ENCODE data around the gene DPF3. TPM values are rescaled to one million over a fixed set of nuclear protein-coding genes. Genes with fewer than 3 reads are reported as not detected.

DPF3 gene
- total and polyA plus RNA-seq, 12 donors, result 0.91 to 6.0 (median 2.9) TPM

- TF ChIP-seq POLR2A (IDR thresholded peaks at IDR 0.05), result no peak
- no peak for TF ChIP-seq CTCF (IDR thresholded peaks at IDR 0.05)
- Histone ChIP-seq H3K27ac (no peak overlapping the region), H3K4me3 (no peak overlapping the region), H3K36me3 (replicated peaks in 1 of 2) (no peaks in the 10 kb centered on the region), H3K4me1 (replicated peaks in 1 of 2) (no peaks in the 10 kb centered on the region), H3K9me3 (replicated peaks in 1 of 3) (no peaks in the 10 kb centered on the region), H3K27me3 (no peaks in the 10 kb centered on the region)
- no peak for DNase-seq
- intact Hi-C loops (cut with DNase I), result no loop called here
- WGBS, 4 donors, result 93 to 98% (median 96%) methylated on average over 4 of the region's 4 CpGs
These were observed 43.5 kb downstream of the DPF3 start for GRCh38 chr14:72850360-72850759.

- no peak overlapping the region for H3K27ac ChIP-seq
- H3K36me3 ChIP-seq (replicated peaks in 1 of 2), result no peaks in the 10 kb centered on the region
- H3K27me3 ChIP-seq, result no peaks in the 10 kb centered on the region
- no peak for TF ChIP-seq POLR2A (IDR thresholded peaks at IDR 0.05)
- TF ChIP-seq CTCF (IDR thresholded peaks at IDR 0.05), result no peak
- no peak for DNase-seq
- H3K9me3 ChIP-seq (replicated peaks in 1 of 3), result no peaks in the 10 kb centered on the region
- H3K4me3 ChIP-seq, result no peak overlapping the region
- 73 to 86% (median 76%) methylated on average over 11 to 12 of the region's 12 CpGs for WGBS, 4 donors
- intact Hi-C loops (cut with DNase I), result no loop called here
- H3K4me1 ChIP-seq (replicated peaks in 1 of 2), result no peaks in the 10 kb centered on the region
These were observed 44.7 kb downstream of the DPF3 start for GRCh38 chr14:72849222-72849621.

GRCh38 chr14:72847721-72848120, 46.2 kb downstream of the DPF3 start:
- Histone ChIP-seq H3K4me3 (no peak overlapping the region), H3K4me1 (replicated peaks in 1 of 2) (no peaks in the 10 kb centered on the region), H3K36me3 (replicated peaks in 1 of 2) (no peaks in the 10 kb centered on the region), H3K27me3 (no peaks in the 10 kb centered on the region), H3K9me3 (replicated peaks in 1 of 3) (no peaks in the 10 kb centered on the region), H3K27ac (no peak overlapping the region)
- intact Hi-C loops (cut with DNase I), result no loop called here
- no peak for TF ChIP-seq CTCF (IDR thresholded peaks at IDR 0.05)
- no peak for TF ChIP-seq POLR2A (IDR thresholded peaks at IDR 0.05)
- DNase-seq, result no peak
- WGBS, 4 donors, result 94 to 99% (median 99%) methylated on average over 4 of the region's 4 CpGs

- no peak for DNase-seq
- H3K27ac ChIP-seq, result no peak overlapping the region
- no peaks in the 10 kb centered on the region for H3K9me3 ChIP-seq (replicated peaks in 1 of 3)
- TF ChIP-seq CTCF (IDR thresholded peaks at IDR 0.05), result no peak
- no peak for TF ChIP-seq POLR2A (IDR thresholded peaks at IDR 0.05)
- no peaks in the 10 kb centered on the region for H3K4me1 ChIP-seq (replicated peaks in 1 of 2)
- 85 to 93% (median 89%) methylated on average over 4 of the region's 4 CpGs for WGBS, 4 donors
- intact Hi-C loops (cut with DNase I), result no loop called here
- no peaks in the 10 kb centered on the region for H3K36me3 ChIP-seq (replicated peaks in 1 of 2)
- H3K4me3 ChIP-seq, result no peak overlapping the region
- H3K27me3 ChIP-seq, result no peaks in the 10 kb centered on the region
These were observed 48.2 kb downstream of the DPF3 start for GRCh38 chr14:72845683-72846082.

All from adrenal gland (tissue), 12 donors.